Measurements from ENCODE around the gene PPP3R2. TPM values are rescaled to one million over a fixed set of nuclear protein-coding genes. Genes with fewer than 3 reads are reported as not detected.
"Not testable (repeated sequence)": the region's sequence is repeated elsewhere in the genome, so short reads cannot be mapped to it uniquely, and the experiment has no call there.

PPP3R2 gene
- total RNA-seq, 1 experiment from 2014 or later: not detected

DNA sequence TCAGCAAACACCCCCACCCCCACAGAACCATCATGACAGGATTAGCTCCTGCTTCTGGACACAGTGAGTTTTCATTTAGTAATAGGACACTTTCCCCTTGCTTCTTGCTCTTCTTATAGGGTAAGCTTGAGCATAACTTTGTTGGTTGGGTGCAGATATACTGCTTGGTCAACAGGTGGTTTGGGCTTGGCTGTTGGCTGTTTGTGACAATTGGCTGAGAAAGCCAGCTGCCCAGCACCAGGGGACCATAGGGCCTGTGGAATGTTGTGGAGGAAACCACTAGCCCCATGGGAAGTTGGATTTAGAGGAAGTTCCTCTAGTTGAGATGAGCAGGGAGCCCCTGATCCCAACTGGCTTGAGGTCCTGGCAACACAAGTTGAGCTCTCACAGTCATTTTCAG lies 30.5 kb downstream of the PPP3R2 start:
- no peak for DNase-seq (ENCODE audit: low read depth, low spot score)
- in situ Hi-C loops (cut with HindIII; ENCODE audit: low pct_unique_long_range_greater_than_20kb, low sequenced_read_pairs): no loop called here

DNA sequence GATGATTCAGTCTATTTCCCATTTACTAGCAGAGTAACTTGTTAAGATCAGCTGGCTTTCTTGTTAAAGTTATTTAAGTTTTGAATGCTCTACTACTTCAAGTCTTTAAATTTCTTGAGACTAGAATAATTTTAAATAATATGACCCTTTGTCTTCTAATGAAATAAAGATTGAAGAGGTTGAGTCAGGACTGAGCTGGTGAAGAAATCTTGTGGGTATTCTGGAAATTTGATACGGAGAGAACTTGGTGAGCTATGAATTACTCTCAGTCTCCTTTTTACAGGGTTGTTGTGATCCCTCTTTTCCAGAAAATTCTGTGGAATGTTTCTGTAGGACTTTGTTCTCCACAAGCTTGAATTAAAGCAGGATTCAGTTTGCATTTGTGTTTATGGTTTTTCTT lies 31.8 kb downstream of the PPP3R2 start:
- in situ Hi-C loops (cut with HindIII; ENCODE audit: low pct_unique_long_range_greater_than_20kb, low sequenced_read_pairs): no loop called here
- peak; percentile 26 for DNase-seq (ENCODE audit: low read depth, low spot score)

DNA sequence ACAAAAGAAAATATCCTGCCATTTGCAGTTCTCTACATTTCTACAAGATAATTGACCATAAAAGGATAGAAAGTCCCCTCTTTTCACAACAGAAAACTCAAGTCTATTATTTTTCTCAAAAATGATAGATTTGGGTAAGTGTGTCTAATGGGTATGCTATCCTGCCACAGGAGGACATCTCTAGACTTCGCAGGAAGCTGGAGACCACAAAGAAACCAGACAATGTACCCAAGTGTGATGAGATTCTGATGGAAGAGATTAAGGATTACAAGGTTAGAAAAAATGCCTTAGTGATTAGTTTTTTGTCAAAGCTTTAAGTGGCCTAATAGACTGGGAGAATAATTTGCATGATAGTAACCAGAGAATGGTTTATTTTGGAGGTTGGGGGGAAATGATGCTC lies 33.0 kb downstream of the PPP3R2 start:
- no peak for DNase-seq (ENCODE audit: low read depth, low spot score)
- in situ Hi-C loops (cut with HindIII; ENCODE audit: low pct_unique_long_range_greater_than_20kb, low sequenced_read_pairs): no loop called here

DNA sequence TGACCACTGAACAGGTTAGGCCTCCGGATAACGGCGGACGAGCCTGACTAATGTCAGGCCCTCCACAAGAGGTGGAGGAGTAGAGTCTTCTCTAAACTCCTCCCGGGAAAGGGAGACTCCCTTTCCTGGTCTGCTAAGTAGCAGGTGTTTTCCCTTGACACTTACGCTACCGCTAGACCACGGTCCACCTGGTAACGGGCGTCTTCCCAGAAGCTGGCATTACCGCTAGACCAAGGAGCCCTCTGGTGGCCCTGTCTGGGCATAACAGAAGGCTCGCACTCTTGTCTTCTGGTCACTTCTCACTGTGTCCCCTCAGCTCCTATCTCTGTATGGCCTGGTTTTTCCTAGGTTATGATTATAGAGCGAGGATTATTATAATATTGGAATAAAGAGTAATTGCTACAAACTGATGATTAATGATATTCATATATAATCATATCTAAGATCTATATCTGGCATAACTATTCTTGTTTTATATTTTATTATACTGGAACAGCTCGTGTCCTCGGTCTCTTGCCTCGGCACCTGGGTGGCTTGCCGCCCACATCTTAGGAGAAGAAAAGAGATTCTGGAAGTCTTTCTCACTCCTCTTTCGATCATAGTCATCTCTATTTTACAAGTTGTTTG lies 45.2 kb downstream of the PPP3R2 start:
- in situ Hi-C loops (cut with HindIII; ENCODE audit: low pct_unique_long_range_greater_than_20kb, low sequenced_read_pairs); DNase-seq (ENCODE audit: low read depth, low spot score): not testable (repeated sequence)

DNA sequence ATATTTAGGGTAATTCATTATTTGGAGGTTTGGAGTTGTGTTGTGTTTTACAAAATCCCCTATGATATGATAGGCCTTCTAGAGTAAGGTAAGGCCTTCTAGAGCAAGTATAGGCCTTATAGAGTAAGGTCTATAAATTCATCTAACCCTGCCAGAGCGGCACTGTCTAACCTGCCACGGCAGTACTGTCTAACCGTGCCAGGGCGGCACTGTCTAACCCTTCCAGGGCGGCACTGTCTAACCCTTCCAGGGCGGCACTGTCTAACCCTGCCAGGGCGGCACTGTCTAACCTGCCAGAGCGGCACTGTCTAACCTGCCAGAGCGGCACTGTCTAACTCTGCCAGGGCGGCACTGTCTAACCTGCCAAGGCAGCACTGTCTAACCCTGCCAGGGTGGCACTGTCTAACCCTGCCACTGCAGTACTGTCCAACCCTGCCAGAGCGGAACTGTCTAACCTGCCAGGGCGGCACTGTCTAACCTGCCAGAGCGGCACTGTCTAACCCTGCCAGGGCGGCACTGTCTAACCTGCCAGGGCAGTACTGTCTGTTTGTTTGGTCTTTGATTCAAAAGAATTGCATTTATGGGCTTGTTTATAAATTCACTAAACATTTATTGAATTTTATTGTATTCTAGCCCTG lies 51.6 kb downstream of the PPP3R2 start:
- DNase-seq (ENCODE audit: low read depth, low spot score): no peak
- in situ Hi-C loops (cut with HindIII; ENCODE audit: low pct_unique_long_range_greater_than_20kb, low sequenced_read_pairs): no loop called here

Other genes starting within 250 kb of the PPP3R2 start
- gene BAAT, start 210.0 kb downstream of the PPP3R2 start, total RNA-seq (2014; rRNA removed; shearing (Covaris generic)): 0.53 and 0.85 TPM in 2 replicates
- 33.8 and 33.9 TPM in 2 replicates for gene MRPL50, start 196.4 kb downstream of the PPP3R2 start, total RNA-seq (2014; rRNA removed; shearing (Covaris generic))
- 14.6 and 14.9 TPM in 2 replicates for gene ZNF189, start 196.1 kb downstream of the PPP3R2 start, total RNA-seq (2014; rRNA removed; shearing (Covaris generic))
- not detected in 2 replicates for gene ALDOB, start 159.2 kb downstream of the PPP3R2 start, total RNA-seq (2014; rRNA removed; shearing (Covaris generic))
- gene RNF20, start 61.1 kb downstream of the PPP3R2 start, total RNA-seq (2014; rRNA removed; shearing (Covaris generic)): 30.9 and 31.8 TPM in 2 replicates
- gene GRIN3A, start 143.7 kb upstream of the PPP3R2 start, total RNA-seq (2014; rRNA removed; shearing (Covaris generic)): not detected in 2 replicates